ENCODE measurements around the gene ZNF582. TPM values are rescaled to one million over a fixed set of nuclear protein-coding genes. Genes with fewer than 3 reads are reported as not detected.

ZNF582 gene
- 1 to 10 TPM; 1.7 to 1.9 (median 1.9) TPM for total RNA-seq

DNA sequence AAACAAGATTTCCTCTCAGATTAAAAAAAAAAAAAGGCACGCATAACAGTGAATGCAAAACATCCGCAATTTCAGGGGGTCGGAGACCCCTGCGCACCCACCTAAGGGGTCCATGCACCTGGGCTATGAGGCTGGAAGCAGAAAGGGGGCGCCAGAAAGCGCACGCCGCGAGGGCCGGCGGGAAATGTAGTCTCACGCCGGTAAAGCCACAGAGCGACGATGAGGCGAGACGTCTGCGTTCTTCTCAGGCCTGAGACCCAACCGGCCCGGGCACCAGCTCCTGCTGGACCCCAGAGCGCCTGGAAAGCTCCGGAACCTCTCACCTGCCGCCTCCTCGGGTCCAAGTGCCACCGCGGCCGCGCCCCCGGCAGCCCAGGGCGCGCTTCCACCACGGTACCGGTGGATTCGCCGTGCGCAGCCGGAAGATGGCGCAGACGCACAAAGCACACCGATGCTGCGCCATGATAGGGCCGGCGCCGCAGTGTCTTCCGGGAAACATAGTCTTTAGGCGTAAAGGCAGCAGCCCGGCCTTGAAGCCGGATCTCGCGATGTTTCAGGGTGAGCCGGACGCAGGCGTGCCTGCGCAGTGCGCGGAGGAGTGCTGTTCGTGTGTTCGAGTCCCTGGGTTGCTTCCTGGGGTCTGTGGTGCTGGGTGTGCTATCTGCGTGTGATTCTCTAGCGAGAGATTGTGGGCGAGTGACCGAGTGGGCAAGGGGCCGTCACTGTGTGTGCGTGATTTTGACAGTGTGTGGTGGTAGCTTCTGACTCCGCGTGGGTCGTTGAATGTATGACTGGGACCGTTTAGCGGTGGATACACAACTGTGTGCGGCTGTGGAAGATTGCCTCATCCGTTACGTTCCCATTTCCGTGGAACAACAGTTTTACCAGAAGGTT is at the start of gene ZNF582:
Gene ZNF582 (minus strand): TSS at position 416 of the 894 bp plus-strand sequence. CDS start 1,782 bp downstream, outside the sequence.
- Mint-ChIP-seq H3K4me3 (peak within 1 kb of the TSS; percentile 95), H3K4me1 (ENCODE audit: low read depth) (peaks cover 12% of the 10 kb centered on the region), H3K9me3 (peaks cover 62% of the 10 kb centered on the region), H3K36me3 (ENCODE audit: insufficient read depth) (peaks cover 61% of the 10 kb centered on the region), H3K27me3 (ENCODE audit: low read depth) (no peaks in the 10 kb centered on the region)
- ATAC-seq: peak; percentile 99
- DNase-seq: peak; percentile 88

- DNase-seq: no peak
- Mint-ChIP-seq H3K36me3 (ENCODE audit: insufficient read depth) (peaks cover 9% of the 10 kb centered on the region), H3K27me3 (ENCODE audit: low read depth) (no peaks in the 10 kb centered on the region), H3K9me3 (peaks cover 57% of the 10 kb centered on the region), H3K4me1 (ENCODE audit: low read depth) (no peaks in the 10 kb centered on the region), H3K4me3 (no peak overlapping the region)
- ATAC-seq: no peak
These were observed 48.0 kb upstream of the ZNF582 start for GRCh38 chr19:56441206-56441792.

DNA sequence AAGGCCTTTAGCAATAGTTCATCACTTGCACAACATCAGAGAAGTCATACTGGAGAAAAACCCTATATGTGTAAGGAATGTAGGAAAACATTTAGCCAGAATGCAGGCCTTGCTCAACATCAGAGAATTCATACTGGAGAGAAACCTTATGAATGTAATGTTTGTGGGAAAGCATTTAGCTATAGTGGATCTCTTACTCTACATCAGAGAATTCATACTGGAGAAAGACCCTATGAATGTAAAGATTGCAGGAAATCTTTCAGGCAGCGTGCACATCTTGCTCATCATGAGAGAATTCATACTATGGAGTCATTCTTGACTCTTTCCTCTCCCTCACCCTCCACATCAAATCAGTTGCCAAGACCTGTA is 30.6 kb upstream of the ZNF582 start:
- Mint-ChIP-seq H3K9me3 (peaks cover 66% of the 10 kb centered on the region), H3K4me1 (ENCODE audit: low read depth) (no peaks in the 10 kb centered on the region), H3K27me3 (ENCODE audit: low read depth) (no peaks in the 10 kb centered on the region), H3K36me3 (ENCODE audit: insufficient read depth) (peaks cover 57% of the 10 kb centered on the region), H3K4me3 (no peak overlapping the region)
- DNase-seq: no peak
- ATAC-seq: no peak

GRCh38 chr19:56423276-56423984 is 30.1 kb upstream of the ZNF582 start:
- peaks cover 71% of the 10 kb centered on the region for H3K9me3 Mint-ChIP-seq
- H3K27me3 Mint-ChIP-seq (ENCODE audit: low read depth): no peaks in the 10 kb centered on the region
- DNase-seq (no peak), ATAC-seq (no peak)
- no peaks in the 10 kb centered on the region for H3K4me1 Mint-ChIP-seq (ENCODE audit: low read depth)
- H3K36me3 Mint-ChIP-seq (ENCODE audit: insufficient read depth): peaks cover 61% of the 10 kb centered on the region
- no peak overlapping the region for H3K4me3 Mint-ChIP-seq

DNA sequence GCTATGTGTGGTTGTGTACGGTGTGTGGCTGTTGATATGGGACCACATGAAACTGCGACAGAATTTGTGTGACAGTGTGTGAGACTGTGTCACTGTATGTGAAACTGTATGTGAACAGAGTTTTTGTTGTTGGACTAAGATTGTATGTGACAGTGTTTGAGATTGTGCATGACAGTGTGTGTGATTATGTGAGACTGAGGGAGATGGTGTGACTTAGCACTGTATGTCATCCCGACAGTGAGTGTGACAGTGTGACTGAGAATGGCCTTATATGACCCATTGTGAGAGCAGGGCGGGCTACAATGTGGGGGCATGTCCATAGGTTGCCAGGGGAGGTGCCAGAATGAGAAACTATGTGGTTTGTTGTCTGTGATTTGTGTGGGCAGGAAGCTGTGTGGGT is 11.7 kb upstream of the ZNF582 start:
- H3K27me3 Mint-ChIP-seq (ENCODE audit: low read depth): no peaks in the 10 kb centered on the region
- peaks cover 58% of the 10 kb centered on the region for H3K36me3 Mint-ChIP-seq (ENCODE audit: insufficient read depth)
- peaks cover 29% of the 10 kb centered on the region for H3K4me1 Mint-ChIP-seq (ENCODE audit: low read depth)
- H3K9me3 Mint-ChIP-seq: peaks cover 55% of the 10 kb centered on the region
- H3K4me3 Mint-ChIP-seq: peak overlapping the region; percentile 87
- DNase-seq (no peak), ATAC-seq (no peak)

DNA sequence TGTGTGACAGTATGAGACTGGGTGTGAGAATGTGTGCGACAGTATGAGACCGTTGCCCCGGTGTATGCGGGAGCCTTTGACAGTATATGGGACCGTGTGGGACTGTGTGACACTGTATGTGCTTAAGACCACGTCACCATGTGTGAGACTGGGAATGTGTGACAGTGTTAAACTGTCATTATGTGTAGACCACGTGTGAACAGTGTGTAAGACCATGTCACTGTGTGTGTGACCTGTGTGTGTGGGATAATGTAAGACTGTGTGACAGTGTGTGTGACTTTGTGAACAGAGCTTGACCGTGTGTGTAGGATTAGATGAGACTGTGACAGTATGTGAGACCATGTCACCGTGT is 11.3 kb upstream of the ZNF582 start:
- H3K9me3 Mint-ChIP-seq: peaks cover 52% of the 10 kb centered on the region
- peak in 1 of 2 donors; percentile 2 for ATAC-seq
- no peaks in the 10 kb centered on the region for H3K27me3 Mint-ChIP-seq (ENCODE audit: low read depth)
- H3K4me3 Mint-ChIP-seq: peak overlapping the region; percentile 87
- DNase-seq: no peak
- H3K36me3 Mint-ChIP-seq (ENCODE audit: insufficient read depth): peaks cover 58% of the 10 kb centered on the region
- peaks cover 29% of the 10 kb centered on the region for H3K4me1 Mint-ChIP-seq (ENCODE audit: low read depth)

- Mint-ChIP-seq H3K4me1 (ENCODE audit: low read depth) (peaks cover 29% of the 10 kb centered on the region), H3K36me3 (ENCODE audit: insufficient read depth) (peaks cover 60% of the 10 kb centered on the region), H3K27me3 (ENCODE audit: low read depth) (no peaks in the 10 kb centered on the region), H3K4me3 (peak within 1 kb of the TSS; percentile 87), H3K9me3 (peaks cover 56% of the 10 kb centered on the region)
- peak; percentile 84 for DNase-seq
- peak; percentile 89 to 90 for ATAC-seq
These were observed 10.7 kb upstream of the ZNF582 start, which contains the start of gene ZNF583 for GRCh38 chr19:56403764-56404704. TSS of gene ZNF583 (plus strand) at chr19:56404332. CDS start at chr19:56407115, 2,783 bp downstream.

DNA sequence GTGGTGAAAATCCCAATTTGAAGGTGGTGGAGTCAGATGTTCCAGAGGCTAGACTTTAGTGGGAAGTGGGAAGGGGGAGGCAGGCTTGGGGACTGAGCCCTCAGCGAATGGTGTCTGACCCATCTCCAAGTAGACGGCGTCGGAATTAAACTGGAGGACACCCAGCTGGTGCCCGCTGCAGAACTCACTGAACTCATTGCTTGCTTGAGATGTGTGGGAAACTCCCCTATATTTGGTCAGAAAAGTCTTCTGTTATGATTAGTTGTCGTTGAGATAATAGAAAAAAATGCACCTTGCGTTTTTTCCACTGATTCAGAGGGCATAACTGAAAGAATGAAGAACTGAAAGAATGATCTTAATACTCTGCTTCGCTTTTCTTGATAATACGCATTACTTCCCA is 9.9 kb upstream of the ZNF582 start:
- peak; percentile 22 to 34 for ATAC-seq
- Mint-ChIP-seq H3K4me1 (ENCODE audit: low read depth) (peaks cover 29% of the 10 kb centered on the region), H3K36me3 (ENCODE audit: insufficient read depth) (peaks cover 58% of the 10 kb centered on the region), H3K9me3 (peaks cover 56% of the 10 kb centered on the region), H3K27me3 (ENCODE audit: low read depth) (no peaks in the 10 kb centered on the region), H3K4me3 (peak overlapping the region; percentile 87)
- no peak for DNase-seq

DNA sequence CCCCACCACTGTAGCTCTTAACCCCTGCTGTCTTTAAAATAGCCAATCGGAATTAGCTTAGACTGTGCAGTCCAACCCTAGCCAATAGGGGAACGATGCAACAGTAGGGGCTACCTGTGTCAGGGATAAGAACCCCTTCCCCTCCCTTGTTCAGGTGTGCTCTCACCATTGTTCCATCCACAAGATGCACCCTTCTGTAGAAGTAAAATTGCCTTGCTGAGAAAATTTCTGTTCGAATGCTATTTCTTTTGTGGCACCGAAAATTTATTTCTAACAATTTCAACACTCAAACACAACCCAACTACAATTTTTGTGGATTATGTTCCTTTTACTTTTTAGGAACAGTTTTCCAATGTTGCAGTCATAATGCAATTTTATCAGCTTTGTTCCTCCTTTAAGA is 7.2 kb upstream of the ZNF582 start:
- Mint-ChIP-seq H3K36me3 (ENCODE audit: insufficient read depth) (peaks cover 56% of the 10 kb centered on the region), H3K4me3 (no peak overlapping the region), H3K27me3 (ENCODE audit: low read depth) (no peaks in the 10 kb centered on the region), H3K4me1 (ENCODE audit: low read depth) (peaks cover 26% of the 10 kb centered on the region), H3K9me3 (peaks cover 56% of the 10 kb centered on the region)
- DNase-seq: no peak
- ATAC-seq: no peak

DNA sequence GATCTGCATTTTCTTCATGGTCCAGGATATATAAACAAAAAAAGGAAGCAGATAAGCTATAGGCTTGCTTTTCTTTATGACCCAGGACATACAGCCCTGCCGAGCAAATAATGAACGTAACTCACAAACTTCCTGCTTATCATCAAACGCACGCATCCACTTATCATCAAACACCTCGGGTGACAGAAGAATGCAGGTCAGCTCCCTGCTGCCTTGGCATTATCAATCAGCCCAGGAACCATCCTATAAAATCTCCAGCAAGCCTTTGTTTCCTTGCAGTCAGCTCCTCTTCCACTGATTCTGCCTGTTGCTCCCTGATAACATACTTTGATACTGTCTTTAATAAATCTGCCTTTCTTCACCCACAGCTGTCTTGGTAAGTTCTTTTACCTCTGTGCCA is 5.5 kb upstream of the ZNF582 start:
- Mint-ChIP-seq H3K4me3 (no peak overlapping the region), H3K4me1 (ENCODE audit: low read depth) (peaks cover 17% of the 10 kb centered on the region), H3K36me3 (ENCODE audit: insufficient read depth) (peaks cover 57% of the 10 kb centered on the region), H3K27me3 (ENCODE audit: low read depth) (no peaks in the 10 kb centered on the region), H3K9me3 (peaks cover 60% of the 10 kb centered on the region)
- DNase-seq: no peak
- ATAC-seq: no peak

DNA sequence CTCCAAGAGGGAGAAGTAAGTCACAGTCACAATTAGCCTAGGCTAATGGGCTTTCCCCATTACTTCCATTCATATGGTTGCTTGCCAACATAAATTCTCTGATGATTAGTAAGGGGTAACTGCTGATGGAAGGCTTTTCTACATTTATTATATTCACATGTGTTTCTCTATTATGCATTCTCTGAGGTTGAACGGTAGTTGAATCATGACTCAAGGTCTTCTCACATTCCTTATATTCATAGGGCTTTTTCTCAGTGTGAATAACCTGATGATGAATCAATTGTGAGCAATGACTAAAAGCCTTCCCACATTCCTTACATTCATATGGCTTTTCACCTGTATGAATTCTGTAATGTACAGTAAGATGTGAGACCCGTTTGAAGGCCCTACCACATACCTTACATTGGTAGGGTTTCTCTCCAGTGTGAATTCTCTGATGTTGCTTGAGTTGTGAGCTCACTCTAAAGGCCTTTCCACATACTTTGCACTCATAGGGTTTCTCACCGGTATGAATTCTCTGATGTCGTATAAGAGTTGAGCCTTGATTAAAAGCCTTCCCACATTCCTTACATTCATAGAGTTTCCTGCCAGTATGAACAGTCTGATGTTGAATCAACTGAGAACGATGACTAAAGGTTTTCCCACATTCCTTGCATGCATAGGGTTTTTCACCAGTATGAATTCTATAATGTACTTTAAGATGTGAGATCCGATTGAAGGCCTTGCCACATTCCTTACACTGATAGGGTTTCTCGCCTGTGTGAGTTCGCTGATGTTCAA is 9.3 kb downstream of the ZNF582 start:
- H3K36me3 Mint-ChIP-seq (ENCODE audit: insufficient read depth): peaks cover 53% of the 10 kb centered on the region

DNA sequence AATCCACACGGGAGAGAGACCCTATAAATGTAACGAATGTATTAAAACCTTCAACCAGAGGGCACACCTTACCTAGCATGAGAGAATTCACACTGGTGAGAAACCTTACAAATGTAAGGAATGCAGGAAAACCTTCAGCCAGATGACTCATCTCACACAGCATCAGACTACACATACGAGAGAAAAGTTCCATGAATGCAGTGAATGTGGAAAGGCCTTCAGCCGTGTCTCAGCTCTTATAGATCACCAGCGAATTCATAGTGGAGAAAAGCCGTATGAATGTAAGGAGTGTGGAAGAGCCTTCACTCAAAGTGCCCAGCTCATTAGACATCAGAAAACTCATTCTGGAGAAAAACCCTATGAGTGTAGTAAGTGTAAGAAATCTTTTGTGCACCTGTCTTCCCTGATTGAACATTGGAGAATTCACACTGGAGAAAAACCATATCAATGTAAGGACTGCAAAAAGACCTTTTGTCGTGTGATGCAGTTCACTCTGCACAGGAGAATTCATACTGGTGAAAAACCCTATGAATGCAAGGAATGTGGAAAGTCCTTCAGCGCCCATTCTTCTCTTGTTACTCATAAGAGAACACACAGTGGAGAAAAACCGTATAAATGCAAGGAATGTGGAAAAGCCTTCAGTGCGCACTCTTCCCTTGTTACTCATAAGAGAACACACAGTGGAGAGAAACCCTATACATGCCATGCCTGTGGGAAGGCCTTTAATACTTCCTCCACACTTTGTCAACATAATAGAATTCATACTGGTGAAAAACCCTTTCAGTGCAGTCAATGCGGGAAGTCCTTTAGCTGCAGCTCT is 16.0 kb downstream of the ZNF582 start:
- ATAC-seq (no peak), DNase-seq (no peak)
- Mint-ChIP-seq H3K36me3 (ENCODE audit: insufficient read depth) (peaks cover 60% of the 10 kb centered on the region), H3K27me3 (ENCODE audit: low read depth) (no peaks in the 10 kb centered on the region), H3K4me3 (no peak overlapping the region), H3K9me3 (peaks cover 69% of the 10 kb centered on the region), H3K4me1 (ENCODE audit: low read depth) (peaks cover 4% of the 10 kb centered on the region)

More for the DNA sequence above, 9.3 kb downstream of the ZNF582 start:
- ATAC-seq: no peak
- peaks cover 63% of the 10 kb centered on the region for H3K9me3 Mint-ChIP-seq
- no peaks in the 10 kb centered on the region for H3K27me3 Mint-ChIP-seq (ENCODE audit: low read depth)
- no peak overlapping the region for H3K4me3 Mint-ChIP-seq
- H3K4me1 Mint-ChIP-seq (ENCODE audit: low read depth): peaks cover 4% of the 10 kb centered on the region
- no peak for DNase-seq
